ENCODE results near the gene CNKSR3.

CNKSR3 gene

GRCh38 chr6:154410619-154411072, 99.8 kb downstream of the CNKSR3 start:
- no peak for DNase-seq

- DNase-seq = no peak
Observed at GRCh38 chr6:154408891-154409500, 101.5 kb downstream of the CNKSR3 start.

GRCh38 chr6:154407440-154407839, 103.0 kb downstream of the CNKSR3 start:
- DNase-seq = no peak

- DNase-seq = no peak
Observed at GRCh38 chr6:154406869-154407268, 103.6 kb downstream of the CNKSR3 start.

- DNase-seq = no peak
Observed at GRCh38 chr6:154406301-154406700, 104.2 kb downstream of the CNKSR3 start.

GRCh38 chr6:154404791-154405400, 105.6 kb downstream of the CNKSR3 start:
- no peak for DNase-seq

- DNase-seq = no peak
Observed at GRCh38 chr6:154403788-154404187, 106.7 kb downstream of the CNKSR3 start.

GRCh38 chr6:154402081-154402780, 108.3 kb downstream of the CNKSR3 start:
- DNase-seq = no peak

GRCh38 chr6:154399097-154399496, 111.4 kb downstream of the CNKSR3 start:
- DNase-seq = no peak

- DNase-seq = no peak
Observed at GRCh38 chr6:154397491-154398195, 112.8 kb downstream of the CNKSR3 start.

GRCh38 chr6:154395878-154396277, 114.6 kb downstream of the CNKSR3 start:
- DNase-seq = no peak

GRCh38 chr6:154395316-154395715, 115.2 kb downstream of the CNKSR3 start:
- no peak for DNase-seq

GRCh38 chr6:154394571-154394970, 115.9 kb downstream of the CNKSR3 start:
- no peak for DNase-seq

GRCh38 chr6:154390034-154390433, 120.5 kb downstream of the CNKSR3 start:
- no peak for DNase-seq

- DNase-seq = no peak
Observed at GRCh38 chr6:154388803-154389202, 121.7 kb downstream of the CNKSR3 start.

- no peak for DNase-seq
Observed at GRCh38 chr6:154386848-154387717, 123.4 kb downstream of the CNKSR3 start.

GRCh38 chr6:154384191-154384590, 126.3 kb downstream of the CNKSR3 start:
- no peak for DNase-seq

GRCh38 chr6:154383273-154383672, 127.2 kb downstream of the CNKSR3 start:
- no peak for DNase-seq

- DNase-seq = no peak
Observed at GRCh38 chr6:154382740-154383139, 127.7 kb downstream of the CNKSR3 start.

GRCh38 chr6:154381548-154381947, 128.9 kb downstream of the CNKSR3 start:
- no peak for DNase-seq

- no peak for DNase-seq
Observed at GRCh38 chr6:154380741-154381140, 129.7 kb downstream of the CNKSR3 start.

- DNase-seq = no peak
Observed at GRCh38 chr6:154379585-154379984, 130.9 kb downstream of the CNKSR3 start.

- no peak for DNase-seq
Observed at GRCh38 chr6:154378518-154378917, 132.0 kb downstream of the CNKSR3 start.

Measured in NCI-H748 treated with DMSO at 0.1 percent for 48 hours (cell line).